ENCODE results near the gene OR51B5. TPM values are rescaled to one million over a fixed set of nuclear protein-coding genes. Genes with fewer than 3 reads are reported as not detected.
"Not testable (repeated sequence)": the region's sequence is repeated elsewhere in the genome, so short reads cannot be mapped to it uniquely, and the experiment has no call there.

Gene OR51B5
- total and polyA plus RNA-seq, 10 of the 15 experiments (the other 5 are each of a cell fraction or from before 2014, with no cell fraction given) = 0.04 to 2.1 (median 0.17) TPM; not detected in 6

DNA sequence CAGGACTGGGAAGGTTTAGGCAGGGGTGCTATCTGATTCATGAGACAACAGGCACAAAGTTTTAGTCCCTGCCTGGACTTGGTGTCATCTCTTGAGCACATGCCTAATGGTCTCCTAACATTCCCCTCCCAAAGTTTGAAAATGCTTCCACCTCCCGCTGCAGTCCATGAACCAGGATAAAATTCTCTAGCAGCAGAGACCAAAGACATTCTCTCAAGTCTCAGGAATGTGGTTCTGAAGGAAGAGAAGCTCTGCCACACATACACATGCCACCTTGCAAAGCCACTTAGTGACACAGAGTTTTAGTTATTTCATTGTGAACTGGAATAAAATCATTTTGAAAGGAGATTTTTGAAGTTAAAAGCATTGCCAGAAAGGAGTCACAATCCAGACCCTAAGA is 23.5 kb upstream of the OR51B5 start:
- ChIA-PET SMC1A (ENCODE audit: uncharacterized antibody, unreplicated experiment) (interaction anchor here (1.1 kb wide), 1 partner anchor 21 kb away, joined by 3 read pairs; no protein-coding TSS in a partner anchor), POLR2A (no interaction called here), CTCF (no interaction called here), RAD21 (ENCODE audit: unreplicated experiment) (no interaction called here)
- no peak for TF ChIP-seq NFIC (IDR thresholded peaks at IDR 0.05; ENCODE audit: low read depth, low read length)
- no peak for TF ChIP-seq KLF5 (IDR thresholded peaks at IDR 0.05; ENCODE audit: partially characterized antibody)
- TF ChIP-seq, protein P1, sequence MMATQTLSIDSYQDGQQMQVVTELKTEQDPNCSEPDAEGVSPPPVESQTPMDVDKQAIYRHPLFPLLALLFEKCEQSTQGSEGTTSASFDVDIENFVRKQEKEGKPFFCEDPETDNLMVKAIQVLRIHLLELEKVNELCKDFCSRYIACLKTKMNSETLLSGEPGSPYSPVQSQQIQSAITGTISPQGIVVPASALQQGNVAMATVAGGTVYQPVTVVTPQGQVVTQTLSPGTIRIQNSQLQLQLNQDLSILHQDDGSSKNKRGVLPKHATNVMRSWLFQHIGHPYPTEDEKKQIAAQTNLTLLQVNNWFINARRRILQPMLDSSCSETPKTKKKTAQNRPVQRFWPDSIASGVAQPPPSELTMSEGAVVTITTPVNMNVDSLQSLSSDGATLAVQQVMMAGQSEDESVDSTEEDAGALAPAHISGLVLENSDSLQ (IDR thresholded peaks at IDR 0.05) = no peak
- no peak for TF ChIP-seq SMAD5 (IDR thresholded peaks at IDR 0.05; ENCODE audit: low read depth)
- no peak for TF ChIP-seq ASH2L (IDR thresholded peaks at IDR 0.05; ENCODE audit: borderline replicate concordance, low read depth)
- no peak for TF ChIP-seq YY1 (IDR thresholded peaks at IDR 0.05; ENCODE audit: low read depth, low read length)
- TF ChIP-seq, protein P2, sequence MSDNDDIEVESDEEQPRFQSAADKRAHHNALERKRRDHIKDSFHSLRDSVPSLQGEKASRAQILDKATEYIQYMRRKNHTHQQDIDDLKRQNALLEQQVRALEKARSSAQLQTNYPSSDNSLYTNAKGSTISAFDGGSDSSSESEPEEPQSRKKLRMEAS (IDR thresholded peaks at IDR 0.05; ENCODE audit: low read depth, low read length) = no peak
- TF ChIP-seq MXI1 (IDR thresholded peaks at IDR 0.05; ENCODE audit: low read depth, low read length) = no peak
- no peak for TF ChIP-seq FOS (IDR thresholded peaks at IDR 0.05; ENCODE audit: borderline replicate concordance, extremely low read depth, insufficient read length)
- TF ChIP-seq MEF2A (IDR thresholded peaks at IDR 0.05; ENCODE audit: insufficient read depth, low read depth, low read length) = no peak
- ATAC-seq (no peak), DNase-seq (ENCODE audit: low read depth, low spot score) (no peak), FAIRE-seq (no peak)
- H2AFZ ChIP-seq (ENCODE audit: control insufficient read depth, low read depth, low read length) = no peak overlapping the region
- no peaks in the 10 kb centered on the region for H3K4me1 ChIP-seq (ENCODE audit: control insufficient read depth, insufficient read depth, low read length)
- H3K27ac ChIP-seq (ENCODE audit: control insufficient read depth, insufficient read depth) = no peak overlapping the region
- no peaks in the 10 kb centered on the region for H3K9me3 ChIP-seq (replicated peaks; ENCODE audit: control insufficient read depth, insufficient read depth, low read length)
- in situ Hi-C loops (cut with MboI) (no loop called here), intact Hi-C loops (cut with micrococcal nuclease; ENCODE audit: unreplicated experiment) (no loop called here)
- no TSS peak for BruUV-seq (replicated peaks)
- H3K9ac ChIP-seq (ENCODE audit: control insufficient read depth, insufficient read depth, low read length) = no peak overlapping the region
- H3K36me3 ChIP-seq (ENCODE audit: control insufficient read depth in 2 of 2, insufficient read depth in 2 of 2, low read length in 1 of 2) = no peaks in the 10 kb centered on the region
- H3K27me3 ChIP-seq (replicated peaks in 1 of 2; ENCODE audit: control insufficient read depth in 2 of 2, insufficient read depth in 2 of 2, low read length in 1 of 2) = no peaks in the 10 kb centered on the region
- no peak overlapping the region for H3K4me2 ChIP-seq (ENCODE audit: control insufficient read depth, insufficient read depth)
- no peaks in the 10 kb centered on the region for H3K79me2 ChIP-seq (ENCODE audit: control insufficient read depth, insufficient read depth, low read length)
- H3K4me3 ChIP-seq = no peak overlapping the region
- WGBS (ENCODE audit: insufficient coverage, insufficient replicate concordance, low lambda C conversion rate, missing lambda C conversion rate) = 0% methylated on average over 1 of the region's 1 CpG
- H4K20me1 ChIP-seq (ENCODE audit: control insufficient read depth, insufficient read depth) = no peaks in the 10 kb centered on the region

DNA sequence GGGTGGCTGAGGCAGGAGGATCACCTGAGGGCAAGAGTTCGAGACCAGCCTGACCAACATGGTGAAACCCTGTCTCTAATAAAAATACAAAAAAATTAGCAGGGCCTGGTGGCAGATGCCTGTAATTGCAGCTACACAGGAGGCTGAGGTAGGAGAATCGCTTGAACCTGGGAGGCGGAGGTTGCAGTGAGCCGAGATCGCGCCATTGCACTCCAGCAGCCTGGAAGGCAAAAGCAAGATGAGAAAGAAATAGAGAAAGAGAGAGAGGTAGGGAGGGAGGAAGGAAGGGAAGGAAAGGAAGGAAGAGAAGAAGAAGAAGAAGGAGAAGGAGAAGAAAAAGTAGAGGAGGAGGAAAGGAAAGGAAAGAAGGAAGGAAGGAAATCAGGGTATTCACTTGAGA is 23.0 kb upstream of the OR51B5 start:
- DNase-seq (ENCODE audit: low read depth, low spot score); BruUV-seq (replicated peaks); in situ Hi-C loops (cut with MboI); H3K79me2 ChIP-seq (ENCODE audit: control insufficient read depth, insufficient read depth, low read length); H2AFZ ChIP-seq (ENCODE audit: control insufficient read depth, low read depth, low read length); H3K4me1 ChIP-seq (ENCODE audit: control insufficient read depth, insufficient read depth, low read length); FAIRE-seq; CTCF ChIA-PET; H3K4me3 ChIP-seq; H3K27ac ChIP-seq (ENCODE audit: control insufficient read depth, insufficient read depth); H3K4me2 ChIP-seq (ENCODE audit: control insufficient read depth, insufficient read depth); intact Hi-C loops (cut with micrococcal nuclease; ENCODE audit: unreplicated experiment); H3K9me3 ChIP-seq (replicated peaks; ENCODE audit: control insufficient read depth, insufficient read depth, low read length); RAD21 ChIA-PET (ENCODE audit: unreplicated experiment); ATAC-seq; H4K20me1 ChIP-seq (ENCODE audit: control insufficient read depth, insufficient read depth); H3K36me3 ChIP-seq (ENCODE audit: control insufficient read depth in 2 of 2, insufficient read depth in 2 of 2, low read length in 1 of 2); H3K27me3 ChIP-seq (replicated peaks in 1 of 2; ENCODE audit: control insufficient read depth in 2 of 2, insufficient read depth in 2 of 2, low read length in 1 of 2); POLR2A ChIA-PET; H3K9ac ChIP-seq (ENCODE audit: control insufficient read depth, insufficient read depth, low read length): not testable (repeated sequence)
- SMC1A ChIA-PET (ENCODE audit: uncharacterized antibody, unreplicated experiment) = interaction anchor here (1.1 kb wide), 1 partner anchor 20 kb away, joined by 3 read pairs; no protein-coding TSS in a partner anchor
- 75% methylated on average over 6 of the region's 6 CpGs for WGBS (ENCODE audit: insufficient coverage, insufficient replicate concordance, low lambda C conversion rate, missing lambda C conversion rate)

Measured in GM12878 (cell line).